Mesenchymal stem cell (in vitro differentiated cells and primary cell): Measurements from ENCODE around the gene ATP1B2. TPM values are rescaled to one million over a fixed set of nuclear protein-coding genes. Genes with fewer than 3 reads are reported as not detected.

Experiments used
- DNase-seq: peaks from one replicate; pipeline ENCODE4 v3.0.0-alpha.2; 2013
- H2AFZ ChIP-seq: one replicate; pipeline ENCODE4 v1.6.1; 2013; ENCODE audit warnings: low read depth, mild to moderate bottlenecking, control low read depth, inconsistent platforms, low read length, moderate library complexity
- H2AK5ac ChIP-seq: 2 replicates; pipeline ENCODE4 v1.6.1; 2013; ENCODE audit warnings: low read length, moderate library complexity, mild to moderate bottlenecking, inconsistent platforms; ENCODE audit not compliant: severe bottlenecking
- H2BK120ac ChIP-seq: one replicate; pipeline ENCODE4 v1.6.1; 2013; ENCODE audit warnings: low read depth, mild to moderate bottlenecking, inconsistent platforms, low read length, moderate library complexity
- H2BK12ac ChIP-seq, 2 experiments: one replicate each; pipeline ENCODE4 v1.6.1; 2013; ENCODE audit warnings: inconsistent platforms in 2 of 2, low read length in 2 of 2, mild to moderate bottlenecking in 2 of 2, moderate library complexity in 2 of 2, control low read depth in 1 of 2
- H2BK15ac ChIP-seq: one replicate; pipeline ENCODE4 v1.6.1; 2013; ENCODE audit warnings: mild to moderate bottlenecking, low read depth, inconsistent platforms; ENCODE audit not compliant: poor library complexity, severe bottlenecking
- H2BK5ac ChIP-seq: 2 replicates; pipeline ENCODE4 v1.6.1; 2013; ENCODE audit warnings: low read depth, mild to moderate bottlenecking, low read length, control low read depth, inconsistent platforms; ENCODE audit not compliant: poor library complexity, severe bottlenecking
- H3K14ac ChIP-seq, 2 experiments: one replicate each; pipeline ENCODE4 v1.6.1; 2013; ENCODE audit warnings: inconsistent platforms in 2 of 2, low read length in 2 of 2, control low read depth in 1 of 2, mild to moderate bottlenecking in 1 of 2, moderate library complexity in 1 of 2
- H3K18ac ChIP-seq, 2 experiments: one replicate each; pipeline ENCODE4 v1.6.1; 2013; ENCODE audit warnings: inconsistent platforms in 2 of 2, low read length in 2 of 2, control low read depth in 1 of 2, low read depth in 1 of 2, mild to moderate bottlenecking in 1 of 2
- H3K23ac ChIP-seq, 2 experiments: one replicate each; pipeline ENCODE4 v1.6.1; 2013; ENCODE audit warnings: inconsistent platforms in 2 of 2, low read length in 2 of 2, mild to moderate bottlenecking in 2 of 2, moderate library complexity in 2 of 2, control low read depth in 1 of 2
- H3K27ac ChIP-seq: 2 replicates; pipeline ENCODE4 v1.5.1; 2013; ENCODE audit warnings: mild to moderate bottlenecking, moderate library complexity, low read length, control low read depth, inconsistent platforms; ENCODE audit not compliant: poor library complexity, severe bottlenecking
- H3K27me3 ChIP-seq, 2 experiments: 2 replicates each; pipeline versions ENCODE4 v1.6.1 to v1.7.0; 2013; ENCODE audit warnings: low read length in 2 of 2, mild to moderate bottlenecking in 2 of 2, moderate library complexity in 2 of 2, control low read depth in 1 of 2, inconsistent platforms in 1 of 2; ENCODE audit not compliant: control insufficient read depth in 1 of 2, insufficient read depth in 1 of 2
- H3K36me3 ChIP-seq, 2 experiments: 2 replicates each; pipeline versions ENCODE4 v1.6.1 to v1.7.0; 2013; ENCODE audit warnings: low read length in 2 of 2, control low read depth in 1 of 2, inconsistent platforms in 1 of 2, low read depth in 1 of 2, mild to moderate bottlenecking in 1 of 2; ENCODE audit not compliant: insufficient read depth in 2 of 2, control insufficient read depth in 1 of 2
- H3K4ac ChIP-seq, 2 experiments: one replicate each; pipeline ENCODE4 v1.6.1; 2013; ENCODE audit warnings: inconsistent platforms in 2 of 2, low read length in 2 of 2, mild to moderate bottlenecking in 2 of 2, moderate library complexity in 2 of 2, control low read depth in 1 of 2, low read depth in 1 of 2
- H3K4me1 ChIP-seq: 2 replicates; pipeline ENCODE4 v1.6.1; 2013; ENCODE audit warnings: low read depth, low read length, control low read depth; ENCODE audit not compliant: control insufficient read depth, insufficient read depth
- H3K4me2 ChIP-seq: 2 replicates; pipeline ENCODE4 v1.6.1; 2013; ENCODE audit warnings: low read length, mild to moderate bottlenecking, inconsistent platforms; ENCODE audit not compliant: poor library complexity, severe bottlenecking
- H3K4me3 ChIP-seq, 2 experiments: 2 replicates each; pipeline versions ENCODE4 v1.5.1 to v1.7.0; 2013; ENCODE audit warnings: low read length in 2 of 2, mild to moderate bottlenecking in 2 of 2, control low read depth in 1 of 2, low read depth in 1 of 2; ENCODE audit not compliant: insufficient read depth in 1 of 2
- H3K79me1 ChIP-seq: replicated peaks from 2 replicates; pipeline ENCODE4 v1.6.1; 2013; ENCODE audit warnings: mild to moderate bottlenecking, control low read depth, low read length, inconsistent platforms; ENCODE audit not compliant: poor library complexity, severe bottlenecking
- H3K9ac ChIP-seq: 2 replicates; pipeline ENCODE4 v1.7.0; 2013; ENCODE audit warnings: mild to moderate bottlenecking, low read length, moderate library complexity
- H3K9me3 ChIP-seq: 2 replicates; pipeline ENCODE4 v1.7.0; 2013; ENCODE audit warnings: mild to moderate bottlenecking, low read length; ENCODE audit not compliant: control insufficient read depth
- H4K8ac ChIP-seq: one replicate; pipeline ENCODE4 v1.6.1; 2013; ENCODE audit warnings: inconsistent platforms, mild to moderate bottlenecking, low read length, moderate library complexity
- H4K91ac ChIP-seq: one replicate; pipeline ENCODE4 v1.6.1; 2013; ENCODE audit warnings: mild to moderate bottlenecking, low read length, inconsistent platforms
- WGBS: methylation state at CpG from one replicate; pipeline ENCODE4 v1.1.7; 2013; ENCODE audit warnings: mixed read lengths; 5-methylcytosine and 5-hydroxymethylcytosine counted together
- polyA plus RNA-seq, 2 experiments: library from polyadenylated mRNA; stranded (reverse); fragments of 200-250 nt; gene quantifications; one replicate each; pipeline ENCODE4 v1.2.3, GENCODE V29; 2013

The ATP1B2 gene
- polyA plus RNA-seq (2013, experiment 1 of 2), result 0.35 TPM
- polyA plus RNA-seq (2013, experiment 2 of 2), result 0.36 TPM

GRCh38 chr17:7650509-7651096, at the start of gene ATP1B2:
TSS of gene ATP1B2 (plus strand) at chr17:7650926. CDS start at chr17:7651519, 593 bp downstream.
- peak; percentile 56 for DNase-seq
- Histone ChIP-seq H4K91ac (no peak within 1 kb of the TSS), H3K36me3 (no peaks in the 10 kb centered on the region), H3K4me1 (peaks cover 20% of the 10 kb centered on the region), H4K8ac (no peak within 1 kb of the TSS), H2BK5ac (no peak within 1 kb of the TSS), H3K79me1 (no peaks in the 10 kb centered on the region), H3K9ac (no peak within 1 kb of the TSS), H3K9me3 (no peaks in the 10 kb centered on the region), H2AK5ac (no peak within 1 kb of the TSS), H2BK120ac (peak within 1 kb of the TSS; percentile 23), H3K4me2 (peak within 1 kb of the TSS; percentile 84), H2AFZ (peak within 1 kb of the TSS; percentile 31), H3K4me3 (peak within 1 kb of the TSS; percentile 24 to 66), H3K4ac (no peak within 1 kb of the TSS), H3K23ac (peak within 1 kb of the TSS; percentile 61 to 80), H2BK15ac (peak within 1 kb of the TSS; percentile 40), H3K27ac (no peak within 1 kb of the TSS), H2BK12ac (no peak within 1 kb of the TSS), H3K14ac (no peak within 1 kb of the TSS), H3K18ac (peak within 1 kb of the TSS in 1 of 2 experiments; percentile 35), H3K27me3 (peaks cover 69 to 76% of the 10 kb centered on the region in 2 experiments)
- WGBS, result under 1% methylated on average over 28 of the region's 34 CpGs

GRCh38 chr17:7606280-7606679, 44.4 kb upstream of the ATP1B2 start:
- H3K14ac ChIP-seq, result no peak overlapping the region
- no peak overlapping the region for H3K4me2 ChIP-seq
- H3K23ac ChIP-seq, result no peak overlapping the region
- peaks cover 34 to 63% of the 10 kb centered on the region in 2 experiments for H3K36me3 ChIP-seq
- H3K4me3 ChIP-seq, result no peak overlapping the region
- H3K27ac ChIP-seq, result no peak overlapping the region
- H2AK5ac ChIP-seq, result no peak overlapping the region
- no peak overlapping the region for H2AFZ ChIP-seq
- H3K79me1 ChIP-seq, result peaks cover 24% of the 10 kb centered on the region
- H2BK5ac ChIP-seq, result no peak overlapping the region
- H3K27me3 ChIP-seq, result no peaks in the 10 kb centered on the region
- no peak overlapping the region for H4K8ac ChIP-seq
- DNase-seq, result no peak
- H4K91ac ChIP-seq, result no peak overlapping the region
- no peak overlapping the region for H3K9ac ChIP-seq
- peaks cover 1% of the 10 kb centered on the region for H3K4me1 ChIP-seq
- no peak overlapping the region for H2BK120ac ChIP-seq
- WGBS, result 100% methylated on average over 4 of the region's 4 CpGs
- H3K9me3 ChIP-seq, result no peaks in the 10 kb centered on the region
- H3K18ac ChIP-seq, result no peak overlapping the region
- H2BK12ac ChIP-seq, result no peak overlapping the region
- no peak overlapping the region for H2BK15ac ChIP-seq
- H3K4ac ChIP-seq, result no peak overlapping the region

- H3K27ac ChIP-seq, result no peak overlapping the region
These were observed 40.1 kb upstream of the ATP1B2 start for GRCh38 chr17:7610641-7611040.

GRCh38 chr17:7611635-7612293, 39.0 kb upstream of the ATP1B2 start:
- H4K91ac ChIP-seq, result no peak overlapping the region
- H3K18ac ChIP-seq, result no peak overlapping the region
- no peaks in the 10 kb centered on the region for H3K27me3 ChIP-seq
- H3K9ac ChIP-seq, result peak overlapping the region; percentile 37
- H4K8ac ChIP-seq, result no peak overlapping the region
- no peak overlapping the region for H3K23ac ChIP-seq
- H2BK12ac ChIP-seq, result no peak overlapping the region
- DNase-seq, result no peak
- peaks cover 4% of the 10 kb centered on the region for H3K4me1 ChIP-seq
- H2BK5ac ChIP-seq, result no peak overlapping the region
- H3K36me3 ChIP-seq, result peaks cover 3 to 29% of the 10 kb centered on the region in 2 experiments
- WGBS, result 67% methylated on average over 1 of the region's 3 CpGs
- no peak overlapping the region for H3K27ac ChIP-seq
- H2AK5ac ChIP-seq, result peak overlapping the region; percentile 35
- H3K4me2 ChIP-seq, result peak overlapping the region; percentile 58
- no peak overlapping the region for H3K4ac ChIP-seq
- no peak overlapping the region for H2BK15ac ChIP-seq
- H3K9me3 ChIP-seq, result no peaks in the 10 kb centered on the region
- no peak overlapping the region for H2AFZ ChIP-seq
- H2BK120ac ChIP-seq, result no peak overlapping the region
- no peak overlapping the region for H3K14ac ChIP-seq
- H3K4me3 ChIP-seq, result peak overlapping the region in 1 of 2 experiments; percentile 28
- H3K79me1 ChIP-seq, result peaks cover 2% of the 10 kb centered on the region

More at GRCh38 chr17:7610641-7611040, 40.1 kb upstream of the ATP1B2 start:
- no peak overlapping the region for H4K91ac ChIP-seq
- 100% methylated on average over 2 of the region's 2 CpGs for WGBS
- no peak overlapping the region for H3K9ac ChIP-seq
- H3K14ac ChIP-seq, result no peak overlapping the region
- no peak overlapping the region for H3K4me3 ChIP-seq
- H3K4ac ChIP-seq, result no peak overlapping the region
- peaks cover 3 to 37% of the 10 kb centered on the region in 2 experiments for H3K36me3 ChIP-seq
- H4K8ac ChIP-seq, result no peak overlapping the region
- peaks cover 6% of the 10 kb centered on the region for H3K79me1 ChIP-seq
- no peaks in the 10 kb centered on the region for H3K9me3 ChIP-seq
- H3K18ac ChIP-seq, result no peak overlapping the region
- no peak overlapping the region for H2AFZ ChIP-seq
- H2BK12ac ChIP-seq, result no peak overlapping the region
- no peak overlapping the region for H2AK5ac ChIP-seq
- no peak overlapping the region for H2BK15ac ChIP-seq
- H3K4me2 ChIP-seq, result no peak overlapping the region
- no peaks in the 10 kb centered on the region for H3K27me3 ChIP-seq
- H3K23ac ChIP-seq, result no peak overlapping the region
- no peak overlapping the region for H2BK120ac ChIP-seq
- H3K4me1 ChIP-seq, result peaks cover 3% of the 10 kb centered on the region
- H2BK5ac ChIP-seq, result no peak overlapping the region
- DNase-seq, result no peak
